ENCODE results near the gene CHD6.

DNA sequence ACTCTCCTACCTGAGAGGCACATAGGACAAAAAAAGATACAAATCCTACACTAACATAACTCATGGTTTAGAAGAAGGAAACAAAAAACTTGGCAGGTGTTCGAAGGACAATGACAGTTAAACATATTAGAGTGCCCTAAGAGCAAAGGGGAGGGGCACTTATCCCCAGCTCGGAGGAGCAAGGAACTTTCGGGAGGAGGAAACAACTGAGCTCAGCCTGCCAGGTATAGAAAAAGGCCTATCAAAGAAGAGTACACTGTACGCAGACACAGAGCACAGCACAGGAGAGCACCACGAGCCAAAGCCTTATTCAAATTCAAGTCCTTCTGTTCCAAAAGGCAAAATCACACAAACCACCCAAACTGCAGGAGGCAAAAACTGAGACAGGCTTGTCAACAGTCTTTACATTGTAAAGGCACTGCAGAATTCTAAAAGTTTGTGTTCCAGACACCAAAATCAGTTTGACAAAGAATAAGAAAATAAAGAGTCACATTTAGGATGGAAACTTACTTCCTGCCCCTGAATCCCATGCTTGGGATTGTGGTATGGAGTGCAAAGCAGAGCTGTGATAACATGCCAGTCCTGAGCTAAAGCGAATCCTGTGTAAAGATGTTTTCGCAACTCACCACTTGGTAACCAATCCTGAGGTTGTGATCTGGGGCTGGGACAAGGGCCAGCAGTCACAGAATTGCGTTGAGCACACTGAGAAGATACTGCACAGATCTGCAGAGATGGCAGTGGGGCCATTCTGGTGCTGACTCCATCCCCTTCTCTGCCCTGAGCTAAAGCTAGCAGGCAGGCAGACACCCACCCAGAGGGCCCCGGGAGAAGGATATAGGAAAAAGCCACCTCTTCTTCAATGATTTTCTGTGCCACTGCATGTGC lies 108.6 kb downstream of the CHD6 start:
- TF ChIP-seq, protein P1, sequence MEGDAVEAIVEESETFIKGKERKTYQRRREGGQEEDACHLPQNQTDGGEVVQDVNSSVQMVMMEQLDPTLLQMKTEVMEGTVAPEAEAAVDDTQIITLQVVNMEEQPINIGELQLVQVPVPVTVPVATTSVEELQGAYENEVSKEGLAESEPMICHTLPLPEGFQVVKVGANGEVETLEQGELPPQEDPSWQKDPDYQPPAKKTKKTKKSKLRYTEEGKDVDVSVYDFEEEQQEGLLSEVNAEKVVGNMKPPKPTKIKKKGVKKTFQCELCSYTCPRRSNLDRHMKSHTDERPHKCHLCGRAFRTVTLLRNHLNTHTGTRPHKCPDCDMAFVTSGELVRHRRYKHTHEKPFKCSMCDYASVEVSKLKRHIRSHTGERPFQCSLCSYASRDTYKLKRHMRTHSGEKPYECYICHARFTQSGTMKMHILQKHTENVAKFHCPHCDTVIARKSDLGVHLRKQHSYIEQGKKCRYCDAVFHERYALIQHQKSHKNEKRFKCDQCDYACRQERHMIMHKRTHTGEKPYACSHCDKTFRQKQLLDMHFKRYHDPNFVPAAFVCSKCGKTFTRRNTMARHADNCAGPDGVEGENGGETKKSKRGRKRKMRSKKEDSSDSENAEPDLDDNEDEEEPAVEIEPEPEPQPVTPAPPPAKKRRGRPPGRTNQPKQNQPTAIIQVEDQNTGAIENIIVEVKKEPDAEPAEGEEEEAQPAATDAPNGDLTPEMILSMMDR (IDR thresholded peaks at IDR 0.05), result no peak
- no peak for TF ChIP-seq POLR2A (IDR thresholded peaks at IDR 0.05)
